HG03520 (cell line): ENCODE results near the gene KRTAP2-2.

Experiments
- ATAC-seq: cut with Tn5 transposase; IDR thresholded peaks from one replicate; pipeline ENCODE4 v1.9.1; 2021; ENCODE audit warnings: mild to moderate bottlenecking, moderate library complexity; ENCODE audit not compliant: unreplicated experiment

KRTAP2-2 gene

GRCh38 chr17:41026715-41027471 lies 28.1 kb downstream of the KRTAP2-2 start, which contains the start of gene KRTAP1-5:
TSS of gene KRTAP1-5 (minus strand) at chr17:41027208. CDS start at chr17:41027155, 53 bp downstream.
- ATAC-seq = no peak

DNA sequence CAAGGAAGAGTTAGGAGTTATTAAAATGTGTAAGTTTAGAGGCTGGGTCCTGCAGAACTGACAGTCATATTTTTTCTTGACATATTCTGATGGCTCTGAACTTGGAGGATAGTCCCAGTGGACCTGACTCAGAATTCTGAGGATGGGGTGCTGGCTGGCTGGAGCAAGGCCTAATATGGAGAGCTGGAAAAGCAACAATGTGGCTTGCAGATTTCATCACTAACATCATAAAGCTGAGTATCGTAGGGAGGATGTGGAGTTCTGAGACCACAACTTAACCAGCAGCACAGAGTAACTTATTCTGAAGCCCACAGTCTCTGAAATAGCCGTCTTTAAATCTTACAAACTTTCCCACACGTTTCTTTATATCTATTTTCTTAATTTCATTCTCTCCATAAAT lies 30.3 kb downstream of the KRTAP2-2 start:
- no peak for ATAC-seq

DNA sequence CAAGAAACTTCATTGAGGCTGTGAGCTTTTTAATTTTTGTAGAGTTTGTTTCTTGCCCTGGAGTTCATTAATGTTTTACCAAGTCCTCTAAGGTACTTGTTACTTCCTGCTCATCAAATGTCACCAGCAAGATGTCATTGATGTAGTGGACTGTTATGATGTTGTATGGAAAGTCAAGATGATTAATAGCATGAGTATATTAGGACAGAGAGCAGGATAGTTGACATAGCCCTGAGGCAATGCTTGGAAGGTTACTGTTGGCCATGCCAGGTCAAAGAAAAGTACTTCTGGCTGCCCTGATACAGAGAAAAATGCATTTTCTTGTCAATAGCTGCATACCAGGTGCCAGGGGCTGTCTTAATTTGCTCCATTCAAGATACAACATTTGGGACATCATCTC lies 34.7 kb downstream of the KRTAP2-2 start:
- no peak for ATAC-seq

- no peak for ATAC-seq
Measured at GRCh38 chr17:41019415-41019814, 35.6 kb downstream of the KRTAP2-2 start.

- ATAC-seq = no peak
Measured at GRCh38 chr17:41018541-41018940, 36.5 kb downstream of the KRTAP2-2 start.

GRCh38 chr17:41016578-41017215 lies 38.3 kb downstream of the KRTAP2-2 start:
- no peak for ATAC-seq

DNA sequence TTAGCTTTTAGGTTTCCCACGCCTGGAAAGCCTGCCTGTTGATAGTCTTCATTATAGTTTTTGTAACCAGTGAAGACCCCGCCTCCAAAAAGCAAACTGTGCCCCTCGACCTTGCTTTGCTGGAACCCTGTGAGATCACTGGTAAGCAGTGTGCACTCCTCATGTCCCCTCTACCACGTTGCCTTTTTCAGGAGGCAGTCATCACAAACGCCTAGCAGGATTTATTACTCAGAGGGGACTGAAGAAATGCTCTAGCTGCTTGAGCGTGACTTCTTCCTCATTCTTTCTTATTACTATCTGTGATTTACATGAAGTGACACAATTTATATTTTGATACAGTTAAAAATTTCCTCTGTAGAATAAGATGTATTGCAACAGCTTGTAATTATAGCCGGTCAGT lies 39.6 kb downstream of the KRTAP2-2 start:
- no peak for ATAC-seq

- ATAC-seq = no peak
Measured at GRCh38 chr17:41013606-41014005, 41.4 kb downstream of the KRTAP2-2 start.

- ATAC-seq = no peak
Measured at GRCh38 chr17:41013181-41013580, 41.8 kb downstream of the KRTAP2-2 start.

DNA sequence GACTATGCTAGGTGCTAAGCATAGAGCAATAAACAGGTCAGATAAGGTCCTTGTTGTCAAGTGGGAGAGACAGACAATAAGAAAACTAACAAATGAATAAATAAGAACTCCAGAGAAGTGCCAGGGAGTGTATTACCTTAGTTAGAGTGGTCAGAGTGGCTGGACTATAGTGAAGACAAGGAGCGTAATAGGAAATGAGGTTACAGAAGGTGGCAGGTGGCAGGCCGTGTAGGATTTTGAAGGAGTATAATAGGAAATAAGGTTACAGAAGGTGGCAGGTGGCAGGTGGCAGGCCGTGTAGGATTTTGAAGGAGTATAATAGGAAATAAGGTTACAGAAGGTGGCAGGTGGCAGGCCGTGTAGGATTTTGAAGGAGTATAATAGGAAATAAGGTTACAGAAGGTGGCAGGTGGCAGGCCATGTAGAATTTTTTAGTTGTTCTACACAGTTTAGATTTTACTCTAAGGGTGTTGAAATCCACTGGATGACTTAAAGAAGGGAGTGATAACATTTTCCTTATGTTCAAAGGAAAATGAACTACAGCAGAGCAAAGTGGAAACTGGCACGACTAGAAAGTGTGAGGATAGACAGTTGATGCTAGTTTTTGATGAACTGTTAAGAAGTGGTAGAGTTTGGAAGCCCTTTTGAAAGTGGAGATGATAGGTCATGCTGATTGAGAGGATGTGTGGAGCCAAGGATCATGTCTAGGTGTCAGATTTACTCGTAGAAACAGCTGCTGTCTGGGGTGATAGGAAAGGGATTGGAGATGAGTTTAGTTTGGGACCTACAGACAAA lies 42.5 kb downstream of the KRTAP2-2 start:
- ATAC-seq = no peak

- ATAC-seq = no peak
Measured at GRCh38 chr17:41010441-41010840, 44.6 kb downstream of the KRTAP2-2 start.

GRCh38 chr17:41009936-41010335 lies 45.1 kb downstream of the KRTAP2-2 start:
- ATAC-seq = no peak

DNA sequence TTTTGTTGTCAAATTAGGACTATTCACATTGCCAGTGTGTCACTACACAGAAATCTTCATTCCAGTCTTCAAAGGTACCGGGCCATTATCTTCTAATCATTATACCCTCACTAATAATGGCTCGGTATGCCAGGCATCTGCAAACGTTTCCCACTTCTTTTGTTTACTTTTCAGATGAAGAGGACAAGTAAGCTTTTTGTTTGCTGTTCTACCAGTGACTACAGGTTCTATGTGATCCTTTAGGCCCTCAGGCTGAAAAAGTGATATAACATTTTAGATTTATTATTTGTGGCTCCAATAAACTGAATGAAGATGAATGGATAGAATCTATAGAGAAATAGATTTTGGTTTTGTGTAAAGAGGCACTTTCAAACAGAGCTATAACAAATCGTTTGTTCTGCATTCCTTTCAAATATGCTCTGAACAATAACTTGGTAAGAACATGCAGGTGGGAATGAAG lies 45.7 kb downstream of the KRTAP2-2 start:
- no peak for ATAC-seq

DNA sequence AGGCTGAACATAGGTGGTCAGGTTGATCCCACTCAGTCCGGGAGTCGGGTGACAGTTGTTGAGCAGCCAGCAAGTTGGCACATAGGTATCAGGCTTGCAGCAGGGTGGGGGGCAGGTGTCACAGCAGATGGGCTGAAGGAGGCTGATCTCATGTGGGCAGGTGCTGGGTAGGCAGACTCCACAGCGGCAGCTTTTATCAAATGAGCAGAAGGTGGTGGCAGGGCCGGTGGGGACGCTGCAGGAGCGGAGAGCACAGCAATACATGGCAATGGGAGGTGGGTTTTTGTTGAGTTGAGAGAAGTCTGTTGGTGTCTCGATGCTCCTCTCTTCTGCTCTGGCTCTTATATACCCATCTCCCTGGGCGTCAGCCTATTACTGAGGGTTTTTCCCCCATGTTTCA lies 46.2 kb downstream of the KRTAP2-2 start, which contains the start of gene KRTAP3-1:
KRTAP3-1 (minus strand) TSS at position 318 of the 400 bp plus-strand sequence; CDS start at position 264, 54 bp downstream.
- no peak for ATAC-seq
